Activated CD4-positive, alpha-beta T cell treated with anti-CD3 and anti-CD28 coated beads, Interleukin-10, Interleukin-2, amounts not matched to agents 100 ng/mL and 50 ng/mL, durations not matched to agents 16 hours and 8 hours (primary cell): ENCODE results near the gene ZNF358.

Experiments used
- DNase-seq: peaks from one replicate; pipeline ENCODE4 v3.0.0-alpha.2; 2020

Gene ZNF358

GRCh38 chr19:7489609-7490044, 26.3 kb upstream of the ZNF358 start:
- DNase-seq: no peak

GRCh38 chr19:7492142-7492541, 23.8 kb upstream of the ZNF358 start:
- DNase-seq: peak; percentile 88

GRCh38 chr19:7492558-7492957, 23.3 kb upstream of the ZNF358 start:
- DNase-seq: no peak

GRCh38 chr19:7494416-7495098, 21.3 kb upstream of the ZNF358 start:
- no peak for DNase-seq

GRCh38 chr19:7497292-7497691, 18.6 kb upstream of the ZNF358 start:
- no peak for DNase-seq

- peak; percentile 73 for DNase-seq
Measured at GRCh38 chr19:7500811-7501450, 15.0 kb upstream of the ZNF358 start.

- no peak for DNase-seq
Measured at GRCh38 chr19:7502552-7502951, 13.4 kb upstream of the ZNF358 start.

GRCh38 chr19:7504684-7505083, 11.2 kb upstream of the ZNF358 start:
- no peak for DNase-seq

- DNase-seq: no peak
Measured at GRCh38 chr19:7505288-7505681, 10.6 kb upstream of the ZNF358 start.

- DNase-seq: peak; percentile 26
Measured at GRCh38 chr19:7505682-7506384, 10.1 kb upstream of the ZNF358 start.

GRCh38 chr19:7506385-7507328, 9.2 kb upstream of the ZNF358 start:
- peak; percentile 51 for DNase-seq

- peak; percentile 28 for DNase-seq
Measured at GRCh38 chr19:7507884-7508283, 8.0 kb upstream of the ZNF358 start.

GRCh38 chr19:7509625-7510024, 6.3 kb upstream of the ZNF358 start:
- DNase-seq: no peak

GRCh38 chr19:7512400-7512851, 3.5 kb upstream of the ZNF358 start:
- no peak for DNase-seq

GRCh38 chr19:7513809-7514642, 1.9 kb upstream of the ZNF358 start:
- no peak for DNase-seq

- no peak for DNase-seq
Measured at GRCh38 chr19:7515110-7515644, 726 bp upstream of the ZNF358 start.

GRCh38 chr19:7516333-7516732, 430 bp downstream of the ZNF358 start:
- no peak for DNase-seq

GRCh38 chr19:7516878-7517277, 975 bp downstream of the ZNF358 start:
- DNase-seq: no peak

GRCh38 chr19:7519361-7520130, 3.6 kb downstream of the ZNF358 start:
- no peak for DNase-seq

- DNase-seq: no peak
Measured at GRCh38 chr19:7520131-7521051, 4.5 kb downstream of the ZNF358 start.
